ENCODE data around the gene MYO5B. TPM values are rescaled to one million over a fixed set of nuclear protein-coding genes. Genes with fewer than 3 reads are reported as not detected.

Gene MYO5B
- total RNA-seq, 4 donors from 2014 or later, result 6.3 to 35.2 (median 10.2) TPM

GRCh38 chr18:49948975-49949374 is 246.0 kb downstream of the MYO5B start:
- no peaks in the 10 kb centered on the region for H3K36me3 ChIP-seq
- no peak for DNase-seq (ENCODE audit: low spot score in 2 of 2)
- no peaks in the 10 kb centered on the region for H3K9me3 ChIP-seq
- H3K4me3 ChIP-seq, result no peak overlapping the region
- 68 to 78% methylated on average over 1 of the region's 1 CpG for WGBS, 2 donors
- no peak for TF ChIP-seq CTCF (IDR thresholded peaks at IDR 0.05)
- H3K4me1 ChIP-seq, result no peaks in the 10 kb centered on the region
- no peak overlapping the region for H3K27ac ChIP-seq
- H3K27me3 ChIP-seq, result no peaks in the 10 kb centered on the region

- no peak for DNase-seq (ENCODE audit: low spot score in 2 of 2)
- H3K36me3 ChIP-seq, result no peaks in the 10 kb centered on the region
- H3K4me1 ChIP-seq, result no peaks in the 10 kb centered on the region
- 45 to 59% methylated on average over 8 of the region's 8 CpGs for WGBS, 2 donors
- no peaks in the 10 kb centered on the region for H3K9me3 ChIP-seq
- H3K4me3 ChIP-seq, result no peak overlapping the region
- H3K27ac ChIP-seq, result no peak overlapping the region
- TF ChIP-seq POLR2A (IDR thresholded peaks at IDR 0.05) (no peak), CTCF (IDR thresholded peaks at IDR 0.05) (peak in 1 of 5 experiments; percentile 30)
- H3K27me3 ChIP-seq, result no peaks in the 10 kb centered on the region
Observed at GRCh38 chr18:49944663-49945062, 250.3 kb downstream of the MYO5B start.

- no peak overlapping the region for H3K27ac ChIP-seq
- no peaks in the 10 kb centered on the region for H3K4me1 ChIP-seq
- 89 to 90% methylated on average over 4 of the region's 4 CpGs for WGBS, 2 donors
- H3K36me3 ChIP-seq, result no peaks in the 10 kb centered on the region
- no peaks in the 10 kb centered on the region for H3K27me3 ChIP-seq
- H3K4me3 ChIP-seq, result no peak overlapping the region
- no peak for TF ChIP-seq CTCF (IDR thresholded peaks at IDR 0.05)
- no peak for TF ChIP-seq POLR2A (IDR thresholded peaks at IDR 0.05)
- TF ChIP-seq EP300 (IDR thresholded peaks at IDR 0.05), result no peak
- DNase-seq (ENCODE audit: low spot score in 2 of 2), result no peak
- no peaks in the 10 kb centered on the region for H3K9me3 ChIP-seq
Observed at GRCh38 chr18:49936821-49937220, 258.1 kb downstream of the MYO5B start.

GRCh38 chr18:49935215-49935614 is 259.7 kb downstream of the MYO5B start:
- 80 to 85% methylated on average over 4 of the region's 4 CpGs for WGBS, 2 donors
- Histone ChIP-seq H3K36me3 (no peaks in the 10 kb centered on the region), H3K27me3 (no peaks in the 10 kb centered on the region), H3K4me1 (no peaks in the 10 kb centered on the region), H3K9me3 (no peaks in the 10 kb centered on the region), H3K4me3 (no peak overlapping the region), H3K27ac (no peak overlapping the region)
- TF ChIP-seq POLR2A (IDR thresholded peaks at IDR 0.05), result no peak
- no peak for DNase-seq (ENCODE audit: low spot score in 2 of 2)

- WGBS, 2 donors, result 75 to 82% methylated on average over 2 of the region's 2 CpGs
- Histone ChIP-seq H3K9me3 (no peaks in the 10 kb centered on the region), H3K4me3 (no peak overlapping the region), H3K27ac (no peak overlapping the region), H3K4me1 (no peaks in the 10 kb centered on the region), H3K27me3 (no peaks in the 10 kb centered on the region), H3K36me3 (no peaks in the 10 kb centered on the region)
- TF ChIP-seq POLR2A (IDR thresholded peaks at IDR 0.05), result no peak
- no peak for TF ChIP-seq EP300 (IDR thresholded peaks at IDR 0.05)
- no peak for TF ChIP-seq CTCF (IDR thresholded peaks at IDR 0.05)
- no peak for DNase-seq (ENCODE audit: low spot score in 2 of 2)
Observed at GRCh38 chr18:49934457-49934856, 260.5 kb downstream of the MYO5B start.

- H3K27me3 ChIP-seq, result no peaks in the 10 kb centered on the region
- H3K27ac ChIP-seq, result no peak overlapping the region
- 76 to 77% methylated on average over 3 of the region's 3 CpGs for WGBS, 2 donors
- no peaks in the 10 kb centered on the region for H3K9me3 ChIP-seq
- no peak overlapping the region for H3K4me3 ChIP-seq
- TF ChIP-seq EP300 (IDR thresholded peaks at IDR 0.05), result no peak
- no peak for TF ChIP-seq CTCF (IDR thresholded peaks at IDR 0.05)
- TF ChIP-seq POLR2A (IDR thresholded peaks at IDR 0.05), result no peak
- no peak for DNase-seq (ENCODE audit: low spot score in 2 of 2)
- no peaks in the 10 kb centered on the region for H3K36me3 ChIP-seq
- no peaks in the 10 kb centered on the region for H3K4me1 ChIP-seq
Observed at GRCh38 chr18:49933530-49934128, 261.3 kb downstream of the MYO5B start.
